GM19193 (cell line): Measurements from ENCODE around the gene CAMKMT.

ENCODE experiments used
- POLR2A ChIP-seq: IDR thresholded peaks from 4 replicates; pipeline ENCODE4 v1.6.1; 2011; ENCODE audit not compliant: insufficient read depth, insufficient read length; ENCODE audit errors: extremely low read depth

The CAMKMT gene

DNA sequence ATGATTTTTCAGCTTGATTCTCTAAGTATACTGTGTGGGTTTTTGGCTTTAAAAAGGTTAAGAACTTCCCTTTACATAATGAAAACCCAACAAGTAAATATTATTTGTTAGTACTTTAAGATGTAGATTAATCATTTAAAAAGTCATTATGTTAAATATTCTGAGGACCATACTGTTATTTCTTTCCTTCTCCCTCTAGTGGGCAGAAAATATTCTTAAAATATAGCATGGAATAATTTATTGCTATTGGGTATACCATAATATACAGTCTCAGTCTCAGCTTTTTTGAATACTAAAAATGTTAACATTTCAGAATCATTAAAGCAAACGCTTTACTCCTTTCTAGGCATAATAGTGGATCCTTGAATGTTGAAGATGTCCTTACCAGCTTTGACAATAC lies 28.1 kb downstream of the CAMKMT start:
- TF ChIP-seq POLR2A = no peak

DNA sequence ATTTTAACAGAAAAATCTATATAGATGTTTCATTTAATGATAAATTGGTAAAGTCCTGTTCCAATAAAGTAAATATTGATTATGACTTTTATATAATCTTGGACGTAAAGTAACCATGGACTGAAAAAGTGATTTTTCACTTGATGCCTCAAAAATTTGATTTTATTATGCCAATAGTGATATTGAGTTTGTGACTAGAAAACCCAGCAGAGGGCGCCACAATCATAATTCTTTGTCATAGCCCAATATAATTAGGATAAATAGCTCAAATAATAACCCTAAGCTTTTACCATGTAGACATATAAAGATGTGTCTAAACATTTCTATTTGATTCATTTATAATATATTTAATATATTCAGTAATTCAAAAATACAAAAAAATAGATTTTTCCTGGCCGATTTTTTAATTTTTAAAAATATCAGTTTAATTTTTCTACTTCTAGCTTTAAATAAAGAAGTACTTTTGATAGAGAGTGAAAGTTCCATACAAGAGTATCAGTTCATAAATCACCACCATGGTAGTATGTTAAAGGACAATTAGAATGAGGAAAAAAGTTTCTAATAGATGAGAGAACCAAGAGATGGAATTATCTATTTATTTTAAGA lies 30.7 kb downstream of the CAMKMT start:
- TF ChIP-seq POLR2A = no peak

DNA sequence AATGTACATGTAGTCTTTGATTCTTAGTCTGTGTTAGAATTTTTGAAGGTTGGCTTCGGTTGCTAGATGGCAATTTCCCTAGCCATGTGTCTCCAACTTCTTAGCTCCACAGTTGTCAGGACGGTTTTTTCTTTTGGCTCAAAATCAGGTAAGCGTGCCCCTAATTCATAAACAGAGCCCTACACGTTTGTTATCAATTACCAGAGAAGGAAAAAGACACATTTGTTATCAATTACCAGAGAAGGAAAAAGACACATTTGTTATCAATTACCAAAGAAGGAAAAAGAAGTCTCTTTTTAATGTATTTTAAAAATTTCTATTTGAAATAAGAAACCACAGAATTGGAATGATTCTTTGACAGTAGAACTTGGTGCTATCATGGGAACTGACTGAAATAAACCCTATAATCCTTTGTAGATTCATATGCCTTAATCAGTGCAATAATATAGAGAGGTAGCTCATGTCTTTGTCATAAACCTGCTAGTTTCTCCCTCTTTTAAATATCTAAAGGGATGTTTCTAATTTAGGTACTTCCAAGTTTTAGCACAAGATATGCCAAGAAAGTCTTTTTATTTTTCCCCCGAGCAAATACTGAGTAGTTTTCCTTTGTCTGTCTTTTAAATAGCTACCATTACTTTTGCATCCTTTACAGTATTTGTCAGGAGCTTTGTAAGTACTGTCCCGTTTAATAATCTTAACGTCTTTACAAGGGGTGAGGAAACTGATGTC lies 35.9 kb downstream of the CAMKMT start:
- TF ChIP-seq POLR2A = no peak

DNA sequence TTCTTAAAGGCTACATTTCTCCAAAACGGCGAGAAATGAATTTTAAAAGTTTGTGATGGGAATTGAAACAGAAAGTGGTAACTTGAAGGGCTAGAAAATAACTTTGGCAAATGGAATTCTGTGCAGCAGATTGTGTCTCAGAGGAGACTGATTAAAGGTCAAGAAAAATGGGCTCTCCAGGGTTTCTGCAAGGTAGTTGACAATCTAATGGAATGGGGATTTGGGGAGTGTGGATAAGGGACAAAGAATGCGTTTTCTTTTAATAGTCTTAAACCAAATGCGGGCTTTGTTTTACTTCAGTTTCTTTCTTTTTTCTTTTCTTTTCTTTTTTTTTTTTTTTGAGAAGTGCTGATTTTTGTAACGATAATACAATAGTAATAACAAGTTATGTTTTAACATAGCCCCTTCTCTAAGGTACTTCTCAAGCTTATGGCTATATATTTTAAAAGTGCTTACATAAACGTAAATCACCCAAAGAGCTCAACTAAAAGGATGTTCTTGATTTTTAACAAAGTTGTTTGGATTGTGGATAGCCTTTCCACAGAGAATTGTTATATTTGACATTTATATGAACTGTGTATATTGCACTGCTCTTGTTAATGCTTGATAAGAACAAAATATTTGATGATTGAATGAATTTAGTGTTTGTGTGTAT lies 36.6 kb downstream of the CAMKMT start:
- no peak for TF ChIP-seq POLR2A

DNA sequence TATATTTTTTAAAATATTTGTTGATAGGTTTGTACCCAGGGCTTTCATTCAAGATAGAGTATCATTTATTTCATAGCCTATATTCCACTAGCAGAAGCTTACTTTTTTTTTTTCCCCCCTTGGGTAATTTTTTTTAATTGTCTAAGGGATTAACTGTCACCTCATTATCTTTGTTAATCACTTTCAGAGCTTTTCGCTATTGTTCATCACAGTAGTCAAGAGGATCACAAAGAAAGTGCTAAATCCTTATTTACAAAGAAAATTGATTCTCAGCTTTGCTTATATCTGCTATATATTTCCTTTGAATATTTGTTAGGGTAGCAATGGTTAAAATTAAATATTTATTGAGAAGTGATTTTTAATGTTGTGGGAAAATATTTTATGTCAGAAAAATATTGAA lies 59.0 kb downstream of the CAMKMT start:
- TF ChIP-seq POLR2A = no peak

DNA sequence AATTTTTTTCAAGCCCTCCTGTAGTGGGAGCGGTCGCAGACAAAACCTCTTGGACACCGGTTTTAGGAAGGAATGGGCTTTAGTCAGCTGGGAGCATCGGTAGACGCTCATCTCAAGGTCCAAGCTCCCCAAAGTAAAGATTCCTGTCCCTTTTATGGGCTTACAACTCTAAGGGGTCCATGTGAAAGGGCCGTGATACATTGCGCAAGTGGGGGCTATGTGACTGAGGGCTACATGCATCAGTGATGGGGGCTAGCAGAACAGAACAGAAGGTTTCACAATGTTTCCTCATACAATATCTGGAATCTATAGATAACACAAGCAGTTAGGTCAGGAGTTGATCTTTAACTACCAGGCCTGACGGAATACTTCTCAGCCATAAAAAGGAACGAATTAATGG lies 62.5 kb downstream of the CAMKMT start:
- TF ChIP-seq POLR2A = no peak

DNA sequence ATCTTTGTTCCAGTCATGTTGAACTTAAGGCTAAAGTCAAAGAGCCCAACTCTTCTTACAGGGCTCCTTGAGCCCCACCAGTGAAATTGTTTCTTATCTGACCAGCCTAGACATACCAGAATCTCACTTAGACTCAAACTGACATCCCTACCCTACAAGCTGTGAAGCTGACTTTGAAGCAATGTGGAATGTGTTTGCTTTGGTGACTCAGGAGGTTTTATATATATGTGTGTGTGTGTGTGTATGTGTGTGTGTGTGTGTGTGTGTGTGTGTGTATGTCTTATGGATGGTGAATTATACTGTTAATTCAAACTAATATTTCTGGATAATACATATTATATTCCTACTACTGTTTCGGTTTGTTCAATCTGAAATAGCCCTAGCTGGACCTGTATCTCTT lies 67.3 kb downstream of the CAMKMT start:
- TF ChIP-seq POLR2A = no peak

DNA sequence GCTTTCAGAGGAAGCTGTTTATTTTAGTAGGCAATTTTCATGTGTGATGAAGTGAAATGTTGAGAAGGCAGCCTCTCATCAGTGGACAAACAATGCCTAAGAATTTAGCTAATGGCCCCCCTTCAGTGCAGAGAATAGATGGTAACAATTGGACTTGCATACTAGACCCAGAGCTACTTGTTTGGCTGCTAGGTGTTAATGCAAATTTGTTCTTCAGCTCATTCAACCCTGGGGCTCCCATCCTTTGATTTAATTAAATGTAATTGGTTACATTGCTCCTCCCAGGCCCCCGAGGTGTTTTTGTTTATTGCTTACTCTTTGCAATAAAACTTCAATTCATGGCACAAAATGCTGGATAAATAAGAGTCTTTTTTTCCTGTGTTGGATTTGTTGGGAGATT lies 68.6 kb downstream of the CAMKMT start:
- no peak for TF ChIP-seq POLR2A

DNA sequence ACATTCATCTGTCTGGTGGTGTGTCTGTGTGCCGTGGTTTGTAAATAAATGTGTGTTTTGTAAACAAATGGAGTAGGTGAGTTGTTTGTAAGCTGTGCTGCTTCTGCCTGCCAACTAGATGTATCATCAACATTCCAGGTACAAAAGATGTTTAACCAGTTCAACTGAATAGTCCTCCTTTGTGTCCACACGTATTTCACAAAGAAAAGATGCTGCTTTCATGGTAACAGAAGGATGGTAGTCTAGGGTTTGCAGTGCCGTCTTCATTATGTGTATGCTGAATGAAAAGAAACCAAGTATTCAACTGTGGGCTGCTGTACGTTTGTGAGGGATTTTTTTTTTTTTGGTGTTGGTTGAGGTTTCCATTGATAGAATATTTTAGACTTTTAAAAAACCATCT lies 72.1 kb downstream of the CAMKMT start:
- no peak for TF ChIP-seq POLR2A

DNA sequence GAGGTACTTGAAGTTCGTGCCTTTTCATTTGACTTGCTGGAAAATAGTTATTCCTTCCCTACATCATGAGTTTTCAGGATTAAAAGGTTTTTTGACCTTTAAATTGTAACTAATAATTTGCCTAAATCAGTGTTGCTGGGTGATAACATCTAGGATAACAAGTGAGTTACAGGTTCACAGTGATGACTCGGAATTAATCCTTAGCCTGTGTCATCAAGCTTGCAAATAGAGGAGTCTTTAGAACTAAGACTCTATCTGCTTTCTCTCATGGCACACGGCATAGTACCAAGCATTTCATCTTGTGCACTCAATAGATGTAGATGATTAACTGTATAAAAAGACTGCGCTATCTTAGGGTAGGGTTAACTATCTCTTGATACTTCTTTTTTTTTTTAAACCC lies 79.5 kb downstream of the CAMKMT start:
- no peak for TF ChIP-seq POLR2A

DNA sequence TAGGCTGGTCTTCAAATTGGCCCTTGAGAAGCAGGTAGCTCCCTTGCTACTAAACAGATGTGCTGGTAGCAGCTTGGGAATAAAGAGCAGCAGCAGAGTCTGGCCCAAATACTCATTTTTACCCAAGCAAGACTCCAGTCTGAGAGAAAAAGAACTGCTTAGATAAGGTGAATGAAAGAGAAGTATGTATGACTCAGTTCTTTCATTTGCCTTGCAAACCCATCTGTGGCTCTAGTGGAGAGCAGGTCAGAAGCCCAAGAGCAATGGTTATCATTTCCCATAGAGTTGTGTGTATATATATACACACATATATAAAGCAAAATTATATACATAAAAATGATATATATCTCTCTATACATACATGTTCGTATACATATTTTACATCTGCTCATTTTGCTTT lies 80.3 kb downstream of the CAMKMT start:
- no peak for TF ChIP-seq POLR2A

DNA sequence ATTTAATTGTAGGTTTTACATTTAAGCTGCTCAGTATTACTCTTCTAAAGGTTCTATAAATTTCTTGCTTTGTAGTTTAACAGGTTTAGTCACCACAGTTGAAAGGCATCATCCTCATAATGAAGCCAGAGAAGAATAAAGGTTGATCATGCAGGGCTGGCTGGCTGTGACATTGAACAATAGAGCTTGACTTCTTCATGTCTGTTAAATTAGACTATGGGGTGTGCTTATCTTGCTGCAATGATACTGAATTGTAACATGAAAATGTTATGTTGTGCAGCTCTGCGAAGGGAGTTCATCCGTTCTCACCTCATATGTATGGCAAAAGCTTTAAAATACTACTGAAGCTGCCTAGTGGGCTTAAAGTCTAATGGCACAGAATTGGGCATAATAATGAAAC lies 81.8 kb downstream of the CAMKMT start:
- no peak for TF ChIP-seq POLR2A

DNA sequence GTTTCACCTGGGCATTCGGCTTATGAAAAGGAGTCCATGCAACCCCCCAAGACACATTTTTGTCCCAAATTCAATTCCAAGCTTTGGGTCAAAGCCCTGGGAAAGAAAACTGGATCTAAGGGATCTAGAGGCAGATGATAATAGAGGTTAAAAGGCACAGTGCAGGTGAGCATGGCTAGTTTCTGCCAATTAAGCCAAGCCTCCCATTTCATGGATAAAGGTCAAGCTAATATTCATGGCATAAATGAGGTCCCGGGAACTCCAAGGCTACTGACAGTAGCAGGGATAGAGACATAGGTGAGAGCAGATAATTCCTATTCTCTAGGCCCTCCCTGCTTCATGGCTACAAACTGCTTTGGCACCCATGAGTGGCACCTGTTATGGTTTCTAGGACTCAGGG lies 83.1 kb downstream of the CAMKMT start:
- no peak for TF ChIP-seq POLR2A

DNA sequence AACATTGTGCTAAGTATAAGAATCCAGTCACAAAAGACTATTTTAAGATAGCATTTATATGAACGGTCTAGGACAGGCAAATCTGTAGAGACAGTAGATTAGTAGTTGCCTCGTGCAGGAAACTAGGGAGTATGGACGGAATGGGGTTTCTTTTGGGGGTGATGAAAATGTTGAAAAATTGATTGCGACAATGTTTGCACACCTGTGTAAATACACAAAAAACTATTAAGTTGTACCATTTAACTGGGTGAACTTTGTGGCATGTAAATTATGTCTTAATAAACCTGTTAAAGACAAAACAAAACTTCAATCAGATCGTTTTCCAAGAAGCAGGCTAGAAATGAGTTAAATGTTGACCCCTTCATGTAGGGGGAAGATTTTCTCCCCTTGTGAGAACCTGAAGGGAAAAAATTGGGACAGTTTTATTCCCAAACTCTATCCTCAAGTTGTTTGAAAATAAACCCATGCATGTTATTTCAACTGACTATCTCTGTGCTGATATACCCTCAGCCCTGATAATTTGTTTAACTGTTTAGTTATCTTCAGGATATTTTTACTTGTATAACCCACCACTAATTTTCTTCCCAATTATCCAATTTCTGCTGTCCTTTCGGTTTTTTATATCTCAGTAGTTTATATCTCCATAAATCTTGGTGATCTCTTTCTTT lies 87.2 kb downstream of the CAMKMT start:
- no peak for TF ChIP-seq POLR2A

DNA sequence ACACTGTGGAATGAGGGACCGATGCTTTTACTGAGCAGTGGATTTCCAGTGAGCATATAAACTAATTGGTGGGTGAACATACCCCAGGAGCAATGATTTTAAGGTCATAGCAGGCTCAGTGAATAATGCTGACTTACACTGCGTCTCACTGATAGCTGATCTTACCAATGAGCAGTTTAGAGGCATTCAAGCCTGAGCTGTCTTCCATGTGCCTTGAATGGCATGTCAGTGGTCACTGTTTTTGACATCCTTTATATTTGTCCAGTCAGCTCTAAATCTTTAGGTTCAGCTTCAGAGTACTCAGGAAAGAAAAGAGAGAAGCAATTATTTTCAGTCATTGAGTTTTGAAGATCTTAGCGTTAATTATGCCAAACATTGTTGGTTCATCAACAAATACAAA lies 88.3 kb downstream of the CAMKMT start:
- no peak for TF ChIP-seq POLR2A

DNA sequence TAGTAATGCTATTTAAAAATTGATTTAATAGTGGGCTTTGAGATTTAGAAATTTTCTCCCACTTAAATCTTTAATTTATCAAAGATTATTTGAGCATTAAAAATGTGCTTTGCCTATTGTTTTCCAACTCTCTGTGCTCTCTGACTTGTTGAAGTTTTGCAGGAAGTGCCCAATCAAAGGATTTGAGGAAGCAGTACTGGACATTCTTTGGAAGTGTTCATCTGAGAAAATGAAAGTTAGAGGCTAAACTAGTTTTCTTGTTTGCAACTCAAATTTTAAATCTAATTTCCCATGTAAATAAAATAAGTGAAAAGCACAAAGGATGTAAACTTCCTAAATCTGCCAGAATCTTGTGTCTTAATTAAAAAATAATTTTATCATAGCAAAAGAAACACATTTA lies 89.1 kb downstream of the CAMKMT start:
- TF ChIP-seq POLR2A = no peak
